Panc1 (cell line): ENCODE results near the gene TM9SF4. TPM values are rescaled to one million over a fixed set of nuclear protein-coding genes. Genes with fewer than 3 reads are reported as not detected.

Experiments used
- ATAC-seq: fragments of 200-7000 bp; cut with Tn5 transposase; 2 replicates; pipeline ENCODE4 v1.9.1; 2020; ENCODE audit warnings: mild to moderate bottlenecking, moderate library complexity
- BruUV-seq: library from RNA; stranded (reverse); fragments of 400-500 nt; replicated peaks from 2 replicates; lab custom pipeline; 2021; lab: Mats Ljungman, UMichigan
- CTCF ChIA-PET: fragments of 300-600 bp; sonication (Branson Sonifier 250); formaldehyde crosslinking; loops from one replicate; lab custom pipeline; 2022; ENCODE audit warnings: antibody characterized with exemption; lab: Charles Lee
- POLR2A ChIA-PET: fragments of 300-600 bp; sonication (Branson Sonifier 250); formaldehyde crosslinking; loops from one replicate; lab custom pipeline; 2022; ENCODE audit warnings: antibody characterized with exemption; lab: Charles Lee
- DNase-seq: peaks from one replicate; pipeline ENCODE4 v3.0.0-alpha.2; 2010; ENCODE audit warnings: low read depth, low spot score
- H3K27ac ChIP-seq: 2 replicates; pipeline ENCODE4 v1.5.1; 2011; ENCODE audit warnings: mild to moderate bottlenecking, low read length, inconsistent platforms
- H3K27me3 ChIP-seq: fragments of 200-500 bp; sonication (Bioruptor generic); 2 replicates; pipeline ENCODE4 v1.6.0; 2014; ENCODE audit warnings: low read length, inconsistent platforms; ENCODE audit not compliant: control insufficient read depth, insufficient read depth
- H3K36me3 ChIP-seq: fragments of 200-500 bp; sonication (Bioruptor generic); 2 replicates; pipeline ENCODE4 v1.5.1; 2014; ENCODE audit warnings: inconsistent platforms, mild to moderate bottlenecking, low read length, moderate library complexity; ENCODE audit not compliant: control insufficient read depth, insufficient read depth
- H3K4me1 ChIP-seq: 2 replicates; pipeline ENCODE4 v1.5.1; 2011; ENCODE audit warnings: inconsistent platforms, mild to moderate bottlenecking, low read length, moderate library complexity; ENCODE audit not compliant: control insufficient read depth, insufficient read depth
- H3K4me3 ChIP-seq, 2 experiments: 2 replicates each; pipeline ENCODE4 v1.5.1; 2011 to 2012; ENCODE audit warnings: low read depth in 2 of 2, low read length in 2 of 2, mild to moderate bottlenecking in 2 of 2, inconsistent platforms in 1 of 2, moderate library complexity in 1 of 2
- H3K9me3 ChIP-seq: fragments of 200-500 bp; sonication (Bioruptor generic); 2 replicates; pipeline ENCODE4 v1.5.1; 2014; ENCODE audit warnings: low read depth, mild to moderate bottlenecking, inconsistent platforms, low read length, moderate library complexity; ENCODE audit not compliant: control insufficient read depth, insufficient read depth
- CTCF ChIP-seq: fragments of 450-650 bp; IDR thresholded peaks from 2 replicates; pipeline ENCODE4 v1.5.1; 2017; ENCODE audit warnings: mild to moderate bottlenecking
- POLR2AphosphoS5 ChIP-seq: IDR thresholded peaks from 2 replicates; pipeline ENCODE4 v1.6.1; 2012; ENCODE audit warnings: mild to moderate bottlenecking, low read depth, low read length, moderate library complexity
- REST ChIP-seq, 2 experiments: IDR thresholded peaks; 2 replicates each; pipeline ENCODE4 v1.6.1; 2011 to 2012; ENCODE audit warnings: low read depth in 2 of 2, control low read depth in 1 of 2, low read length in 1 of 2, mild to moderate bottlenecking in 1 of 2, moderate library complexity in 1 of 2; ENCODE audit not compliant: insufficient read depth in 1 of 2
- SIN3A ChIP-seq: IDR thresholded peaks from 2 replicates; pipeline ENCODE4 v1.6.1; 2012; ENCODE audit warnings: low read depth, mild to moderate bottlenecking, low read length, moderate library complexity, borderline replicate concordance; ENCODE audit not compliant: insufficient read depth
- TCF7L2 ChIP-seq: IDR thresholded peaks from 2 replicates; pipeline ENCODE4 v1.6.1; 2011; ENCODE audit warnings: mild to moderate bottlenecking, low read depth, low read length, inconsistent platforms
- in situ Hi-C: cut with HindIII; loops from 2 replicates; pipeline ENCODE4 v1.10.0; 2016; ENCODE audit warnings: low sequenced_read_pairs, low pct_unique_long_range_greater_than_20kb
- intact Hi-C: fragments of 100-400 bp; cut with micrococcal nuclease; formaldehyde crosslinking; loops from one replicate; pipeline ENCODE4 v1.10.0; 2022; ENCODE audit not compliant: unreplicated experiment
- total RNA-seq: library from RNA; stranded (reverse); gene quantifications from one replicate; pipeline ENCODE4 v1.2.1, GENCODE V29; 2021; ENCODE audit not compliant: unreplicated experiment

Gene TM9SF4
- total RNA-seq, 1 experiment from 2014 or later: 180 TPM

- DNase-seq (peak; percentile 67), ATAC-seq (peak; percentile 83)
- H3K27me3 ChIP-seq: peaks cover 3% of the 10 kb centered on the region; the same call in 1 of the 2 replicates
- no peak for TF ChIP-seq POLR2AphosphoS5
- TF ChIP-seq REST (IDR thresholded peaks at IDR 0.05; ENCODE audit: insufficient read depth in 1 of 2, low read depth in 2 of 2, low read length in 1 of 2): no peak
- TF ChIP-seq TCF7L2: peak; percentile 70; the same call in 1 of the 2 replicates
- TF ChIP-seq SIN3A: no peak
- TF ChIP-seq CTCF: peak; percentile 100
- ChIA-PET CTCF (interaction anchor here (0.6 to 2.5 kb wide), 10 partner anchors 10 to 263 kb away, joined by 3 to 13 read pairs (median 4); no protein-coding TSS in a partner anchor), POLR2A (interaction anchor here (0.7 to 0.9 kb wide), 3 partner anchors 57 to 486 kb away, joined by 4 to 5 read pairs (median 4); no protein-coding TSS in a partner anchor)
- H3K4me3 ChIP-seq: no peak overlapping the region
- no peaks in the 10 kb centered on the region for H3K4me1 ChIP-seq
- intact Hi-C loops: loop anchor here (2.0 to 10.0 kb wide), 4 partner anchors 55 to 270 kb away; partner anchors contain the start of gene PDRG1
- no peaks in the 10 kb centered on the region; the same call in 1 of the 2 replicates for H3K9me3 ChIP-seq
- H3K36me3 ChIP-seq: no peaks in the 10 kb centered on the region
- no peak overlapping the region for H3K27ac ChIP-seq
- no TSS peak for BruUV-seq
- in situ Hi-C loops: no loop called here
Observed at GRCh38 chr20:32091888-32092346, 17.6 kb upstream of the TM9SF4 start.

- intact Hi-C loops (loop anchor here (10.0 kb wide), 1 partner anchor 144 kb away; the partner anchor contains the start of gene PDRG1), in situ Hi-C loops (no loop called here)
Observed at GRCh38 chr20:32098786-32099185, 10.7 kb upstream of the TM9SF4 start.

More at GRCh38 chr20:32098786-32099185, 10.7 kb upstream of the TM9SF4 start:
- no peak overlapping the region for H3K27ac ChIP-seq
- no peaks in the 10 kb centered on the region for H3K9me3 ChIP-seq
- TF ChIP-seq SIN3A (no peak), TCF7L2 (no peak), REST (IDR thresholded peaks at IDR 0.05; ENCODE audit: insufficient read depth in 1 of 2, low read depth in 2 of 2, low read length in 1 of 2) (no peak), POLR2AphosphoS5 (no peak), CTCF (no peak)
- no peak overlapping the region for H3K4me3 ChIP-seq
- DNase-seq (no peak), ATAC-seq (no peak)
- H3K36me3 ChIP-seq: no peaks in the 10 kb centered on the region
- peaks cover 6% of the 10 kb centered on the region; the same call in 1 of the 2 replicates for H3K27me3 ChIP-seq
- H3K4me1 ChIP-seq: no peaks in the 10 kb centered on the region
- BruUV-seq: no TSS peak
- ChIA-PET POLR2A (interaction anchor here (0.5 kb wide), 1 partner anchor 142 kb away, joined by 3 read pairs; no protein-coding TSS in a partner anchor), CTCF (no interaction called here)
